Measurements from ENCODE around the gene LRBA.
A peak's percentile ranks its signal among the peaks of the same experiment; 100 is the strongest.

The LRBA gene

GRCh38 chr4:150600812-150601445 lies 414.2 kb downstream of the LRBA start:
- no peak overlapping the region for H3K4me3 ChIP-seq (ENCODE audit: low read depth, low read length)
- in situ Hi-C loops (cut with HindIII; ENCODE audit: low sequenced_read_pairs), result no loop called here
- no peak for DNase-seq (ENCODE audit: low read depth)
- no peak for TF ChIP-seq CTCF (IDR thresholded peaks at IDR 0.05; ENCODE audit: low read depth, low read length, missing control alignments)

- no peak for TF ChIP-seq CTCF (IDR thresholded peaks at IDR 0.05; ENCODE audit: low read depth, low read length, missing control alignments)
- in situ Hi-C loops (cut with HindIII; ENCODE audit: low sequenced_read_pairs), result loop anchor here (25.0 kb wide), 1 partner anchor 312 kb away; no protein-coding TSS in a partner anchor
- DNase-seq (ENCODE audit: low read depth), result no peak
- no peak overlapping the region for H3K4me3 ChIP-seq (ENCODE audit: low read depth, low read length)
These were observed 415.5 kb downstream of the LRBA start for GRCh38 chr4:150599547-150599946.

- DNase-seq (ENCODE audit: low read depth), result no peak
- in situ Hi-C loops (cut with HindIII; ENCODE audit: low sequenced_read_pairs), result loop anchor here (25.0 kb wide), 1 partner anchor 312 kb away; no protein-coding TSS in a partner anchor
- TF ChIP-seq CTCF (IDR thresholded peaks at IDR 0.05; ENCODE audit: low read depth, low read length, missing control alignments), result no peak
- H3K4me3 ChIP-seq (ENCODE audit: low read depth, low read length), result no peak overlapping the region
These were observed 416.2 kb downstream of the LRBA start for GRCh38 chr4:150598909-150599308.

- peak; percentile 19 for TF ChIP-seq CTCF (IDR thresholded peaks at IDR 0.05; ENCODE audit: low read depth, low read length, missing control alignments)
- in situ Hi-C loops (cut with HindIII; ENCODE audit: low sequenced_read_pairs), result loop anchor here (25.0 kb wide), 1 partner anchor 307 kb away; no protein-coding TSS in a partner anchor
- no peak for DNase-seq (ENCODE audit: low read depth)
- no peak overlapping the region for H3K4me3 ChIP-seq (ENCODE audit: low read depth, low read length)
These were observed 421.1 kb downstream of the LRBA start for GRCh38 chr4:150593996-150594395.

- in situ Hi-C loops (cut with HindIII; ENCODE audit: low sequenced_read_pairs), result loop anchor here (25.0 kb wide), 1 partner anchor 305 kb away; no protein-coding TSS in a partner anchor
- no peak for DNase-seq (ENCODE audit: low read depth)
- TF ChIP-seq CTCF (IDR thresholded peaks at IDR 0.05; ENCODE audit: low read depth, low read length, missing control alignments), result no peak
These were observed 423.2 kb downstream of the LRBA start for GRCh38 chr4:150591904-150592303.

GRCh38 chr4:150591406-150591805 lies 423.7 kb downstream of the LRBA start:
- no peak for DNase-seq (ENCODE audit: low read depth)
- in situ Hi-C loops (cut with HindIII; ENCODE audit: low sequenced_read_pairs), result loop anchor here (25.0 kb wide), 1 partner anchor 304 kb away; no protein-coding TSS in a partner anchor
- H3K4me3 ChIP-seq (ENCODE audit: low read depth, low read length), result no peak overlapping the region
- no peak for TF ChIP-seq CTCF (IDR thresholded peaks at IDR 0.05; ENCODE audit: low read depth, low read length, missing control alignments)

More at GRCh38 chr4:150591904-150592303, 423.2 kb downstream of the LRBA start:
- H3K4me3 ChIP-seq (ENCODE audit: low read depth, low read length), result no peak overlapping the region

Data from astrocyte of the cerebellum (primary cell).